Liver (tissue), 9 donors: Measurements from ENCODE around the gene SRP9. TPM values are rescaled to one million over a fixed set of nuclear protein-coding genes. Genes with fewer than 3 reads are reported as not detected.
"Not testable (repeated sequence)": the region's sequence is repeated elsewhere in the genome, so short reads cannot be mapped to it uniquely, and the experiment has no call there.

ENCODE experiments used
- DNase-seq: peaks from one replicate; pipeline ENCODE4 v3.0.0-alpha.2; 2017; ENCODE audit warnings: low spot score
- H3K27ac ChIP-seq, 2 donors: one replicate each; pipeline ENCODE4 v1.7.0; 2013; ENCODE audit warnings: inconsistent platforms in 2 of 2, low read length in 2 of 2, control low read depth in 1 of 2, low read depth in 1 of 2, mild to moderate bottlenecking in 1 of 2
- H3K27me3 ChIP-seq, 4 donors: one replicate each; pipeline versions ENCODE4 v1.6.1 to v1.7.0; 2013; ENCODE audit warnings: low read length in 3 of 4, inconsistent platforms in 1 of 4, mild to moderate bottlenecking in 1 of 4, moderate library complexity in 1 of 4; ENCODE audit not compliant: control insufficient read depth in 4 of 4, insufficient read depth in 4 of 4
- H3K36me3 ChIP-seq, 4 donors: one replicate each; pipeline versions ENCODE4 v1.6.1 to v1.7.0; 2013; ENCODE audit warnings: low read length in 3 of 4, mild to moderate bottlenecking in 3 of 4, low read depth in 1 of 4, moderate library complexity in 1 of 4; ENCODE audit not compliant: control insufficient read depth in 4 of 4, insufficient read depth in 3 of 4
- H3K4me1 ChIP-seq, 4 donors: one replicate each; pipeline versions ENCODE4 v1.6.1 to v1.7.0; 2013; ENCODE audit warnings: low read length in 3 of 4, mild to moderate bottlenecking in 3 of 4, moderate library complexity in 1 of 4; ENCODE audit not compliant: control insufficient read depth in 4 of 4, insufficient read depth in 4 of 4
- H3K4me3 ChIP-seq, 3 donors: one replicate each; pipeline versions ENCODE4 v1.6.1 to v1.7.0; 2013; ENCODE audit warnings: low read length in 3 of 3, control low read depth in 1 of 3, low read depth in 1 of 3, mild to moderate bottlenecking in 1 of 3
- H3K9ac ChIP-seq, 2 donors: one replicate each; pipeline ENCODE4 v1.7.0; 2013; ENCODE audit warnings: low read length in 2 of 2, mild to moderate bottlenecking in 2 of 2, moderate library complexity in 2 of 2, control low read depth in 1 of 2, low read depth in 1 of 2
- H3K9me3 ChIP-seq, 4 donors: one replicate each; pipeline versions ENCODE4 v1.6.1 to v1.7.0; 2013; ENCODE audit warnings: low read length in 3 of 4; ENCODE audit not compliant: control insufficient read depth in 4 of 4
- ATF3 ChIP-seq: IDR thresholded peaks from 2 replicates; pipeline ENCODE4 v1.6.1; 2016; ENCODE audit warnings: antibody characterized with exemption
- EGR1 ChIP-seq, 2 donors: IDR thresholded peaks; 2 replicates each; pipeline ENCODE4 v1.6.1; 2016 to 2018; ENCODE audit warnings: antibody characterized with exemption in 2 of 2, low read depth in 2 of 2
- FOXA1 ChIP-seq: IDR thresholded peaks from 2 replicates; pipeline ENCODE4 v1.6.1; 2016; ENCODE audit warnings: antibody characterized with exemption
- FOXA2 ChIP-seq: IDR thresholded peaks from 2 replicates; pipeline ENCODE4 v1.6.1; 2016; ENCODE audit warnings: antibody characterized with exemption
- GABPA ChIP-seq, 2 donors: IDR thresholded peaks in 1 of 2; conservative IDR thresholded peaks in 1 of 2; 2 replicates each; pipeline ENCODE4 v1.6.1; 2016; ENCODE audit warnings: antibody characterized with exemption in 2 of 2, mild to moderate bottlenecking in 1 of 2, moderate library complexity in 1 of 2
- HNF4A ChIP-seq, 2 donors: conservative IDR thresholded peaks; 2 replicates each; pipeline ENCODE4 v1.6.1; 2016; ENCODE audit warnings: antibody characterized with exemption in 2 of 2, mild to moderate bottlenecking in 2 of 2
- HNF4G ChIP-seq: IDR thresholded peaks from 2 replicates; pipeline ENCODE4 v1.6.1; 2016; ENCODE audit warnings: antibody characterized with exemption
- JUND ChIP-seq, 2 donors: IDR thresholded peaks; 2 replicates each; pipeline ENCODE4 v1.6.1; 2016; ENCODE audit warnings: antibody characterized with exemption in 2 of 2
- NR2F2 ChIP-seq: IDR thresholded peaks from 2 replicates; pipeline ENCODE4 v1.6.1; 2016; ENCODE audit warnings: antibody characterized with exemption
- RAD21 ChIP-seq, 2 donors: IDR thresholded peaks; 2 replicates each; pipeline ENCODE4 v1.6.1; 2016; ENCODE audit warnings: antibody characterized with exemption in 2 of 2, mild to moderate bottlenecking in 2 of 2
- REST ChIP-seq: IDR thresholded peaks from 2 replicates; pipeline ENCODE4 v1.6.1; 2016; ENCODE audit warnings: antibody characterized with exemption, mild to moderate bottlenecking
- RXRA ChIP-seq, 2 donors: IDR thresholded peaks; 2 replicates each; pipeline ENCODE4 v1.6.1; 2017 to 2018; ENCODE audit warnings: antibody characterized with exemption in 2 of 2, mild to moderate bottlenecking in 1 of 2
- SP1 ChIP-seq: IDR thresholded peaks from 2 replicates; pipeline ENCODE4 v1.6.1; 2018; ENCODE audit warnings: antibody characterized with exemption, mild to moderate bottlenecking
- TAF1 ChIP-seq: conservative IDR thresholded peaks from 2 replicates; pipeline ENCODE4 v1.6.1; 2016; ENCODE audit warnings: antibody characterized with exemption, mild to moderate bottlenecking
- YY1 ChIP-seq: IDR thresholded peaks from 2 replicates; pipeline ENCODE4 v1.6.1; 2016; ENCODE audit warnings: antibody characterized with exemption, mild to moderate bottlenecking
- WGBS: extraction: QIAGEN DNeasy Blood & Tissue Kit; methylation state at CpG from one replicate; pipeline ENCODE4 v1.1.7; 2013; 5-methylcytosine and 5-hydroxymethylcytosine counted together
- polyA plus RNA-seq, 2 donors: library from polyadenylated mRNA; stranded (reverse) in 1 of 2; unstranded in 1 of 2; fragments of 200-250 nt in 1 of 2; fragments of >200 nt in 1 of 2; fragmentation: Nextera tagmentation in 1 of 2; extraction: Ambion mirVana in 1 of 2; gene quantifications; one replicate each; pipeline versions ENCODE4 v1.2.1 to v1.2.3, GENCODE V29; 2013 to 2015
- total RNA-seq, 2 donors: library from RNA; depleted of rRNA; stranded (reverse); fragments of >200 nt; gene quantifications; one replicate each; pipeline ENCODE4 v1.2.3, GENCODE V29; 2014
- TF ChIP-seq, protein P1 (sequence below): fragments of 150-350 bp; IDR thresholded peaks from 2 replicates; pipeline ENCODE4 v1.5.1; 2017; ENCODE audit warnings: improper control_type of control experiment, low read depth, low read length; ENCODE audit not compliant: missing input control
- TF ChIP-seq, protein P2 (sequence below): IDR thresholded peaks from 2 replicates; pipeline ENCODE4 v1.6.1; 2016; ENCODE audit warnings: antibody characterized with exemption
- TF ChIP-seq, protein P3 (sequence below): IDR thresholded peaks from 2 replicates; pipeline ENCODE4 v1.6.1; 2016; ENCODE audit warnings: antibody characterized with exemption
- donor health status: healthy.
- donor health status: healthy.
- donor health status: healthy.
- donor health status: healthy.
- donor health status: healthy.

Gene SRP9
- total and polyA plus RNA-seq, 4 donors: 152 to 179 (median 154) TPM

DNA sequence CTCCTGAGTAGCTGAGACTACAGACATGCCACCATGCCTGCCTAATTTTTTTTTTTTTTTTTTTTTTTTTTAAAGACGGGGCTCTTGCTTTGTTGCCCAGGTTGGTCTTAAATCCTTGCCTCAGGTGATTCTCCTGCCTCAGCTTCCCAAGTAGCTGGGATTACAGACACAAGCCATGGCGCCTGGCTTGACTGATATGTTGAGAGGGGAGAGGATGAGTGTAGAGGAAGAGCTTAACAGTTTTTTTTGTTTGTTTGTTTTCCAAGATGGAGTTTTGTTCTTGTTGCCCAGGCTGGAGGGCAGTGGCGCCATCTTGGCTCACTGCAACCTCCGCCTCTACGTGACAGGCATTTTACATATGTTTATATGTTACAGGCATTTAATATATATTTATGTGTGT, 2.5 kb downstream of the SRP9 start (continued):
- TF ChIP-seq, protein P1, sequence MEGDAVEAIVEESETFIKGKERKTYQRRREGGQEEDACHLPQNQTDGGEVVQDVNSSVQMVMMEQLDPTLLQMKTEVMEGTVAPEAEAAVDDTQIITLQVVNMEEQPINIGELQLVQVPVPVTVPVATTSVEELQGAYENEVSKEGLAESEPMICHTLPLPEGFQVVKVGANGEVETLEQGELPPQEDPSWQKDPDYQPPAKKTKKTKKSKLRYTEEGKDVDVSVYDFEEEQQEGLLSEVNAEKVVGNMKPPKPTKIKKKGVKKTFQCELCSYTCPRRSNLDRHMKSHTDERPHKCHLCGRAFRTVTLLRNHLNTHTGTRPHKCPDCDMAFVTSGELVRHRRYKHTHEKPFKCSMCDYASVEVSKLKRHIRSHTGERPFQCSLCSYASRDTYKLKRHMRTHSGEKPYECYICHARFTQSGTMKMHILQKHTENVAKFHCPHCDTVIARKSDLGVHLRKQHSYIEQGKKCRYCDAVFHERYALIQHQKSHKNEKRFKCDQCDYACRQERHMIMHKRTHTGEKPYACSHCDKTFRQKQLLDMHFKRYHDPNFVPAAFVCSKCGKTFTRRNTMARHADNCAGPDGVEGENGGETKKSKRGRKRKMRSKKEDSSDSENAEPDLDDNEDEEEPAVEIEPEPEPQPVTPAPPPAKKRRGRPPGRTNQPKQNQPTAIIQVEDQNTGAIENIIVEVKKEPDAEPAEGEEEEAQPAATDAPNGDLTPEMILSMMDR: no peak
- no peak for TF ChIP-seq HNF4G

GRCh38 chr1:225780630-225781029, 3.0 kb downstream of the SRP9 start:
- no peak for DNase-seq
- no peak overlapping the region for H3K27ac ChIP-seq
- no peaks in the 10 kb centered on the region for H3K27me3 ChIP-seq
- H3K4me1 ChIP-seq: peaks cover 9 to 33% (median 23%) of the 10 kb centered on the region in 4 donors
- H3K9ac ChIP-seq: no peak overlapping the region
- TF ChIP-seq, protein P2, sequence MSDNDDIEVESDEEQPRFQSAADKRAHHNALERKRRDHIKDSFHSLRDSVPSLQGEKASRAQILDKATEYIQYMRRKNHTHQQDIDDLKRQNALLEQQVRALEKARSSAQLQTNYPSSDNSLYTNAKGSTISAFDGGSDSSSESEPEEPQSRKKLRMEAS: no peak
- TF ChIP-seq, protein P3, sequence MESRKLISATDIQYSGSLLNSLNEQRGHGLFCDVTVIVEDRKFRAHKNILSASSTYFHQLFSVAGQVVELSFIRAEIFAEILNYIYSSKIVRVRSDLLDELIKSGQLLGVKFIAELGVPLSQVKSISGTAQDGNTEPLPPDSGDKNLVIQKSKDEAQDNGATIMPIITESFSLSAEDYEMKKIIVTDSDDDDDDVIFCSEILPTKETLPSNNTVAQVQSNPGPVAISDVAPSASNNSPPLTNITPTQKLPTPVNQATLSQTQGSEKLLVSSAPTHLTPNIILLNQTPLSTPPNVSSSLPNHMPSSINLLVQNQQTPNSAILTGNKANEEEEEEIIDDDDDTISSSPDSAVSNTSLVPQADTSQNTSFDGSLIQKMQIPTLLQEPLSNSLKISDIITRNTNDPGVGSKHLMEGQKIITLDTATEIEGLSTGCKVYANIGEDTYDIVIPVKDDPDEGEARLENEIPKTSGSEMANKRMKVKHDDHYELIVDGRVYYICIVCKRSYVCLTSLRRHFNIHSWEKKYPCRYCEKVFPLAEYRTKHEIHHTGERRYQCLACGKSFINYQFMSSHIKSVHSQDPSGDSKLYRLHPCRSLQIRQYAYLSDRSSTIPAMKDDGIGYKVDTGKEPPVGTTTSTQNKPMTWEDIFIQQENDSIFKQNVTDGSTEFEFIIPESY: no peak
- TF ChIP-seq HNF4G (no peak), SP1 (no peak), YY1 (no peak), RXRA (IDR thresholded peaks at IDR 0.05) (no peak), JUND (IDR thresholded peaks at IDR 0.05) (no peak), REST (no peak), NR2F2 (no peak), ATF3 (no peak), HNF4A (conservative IDR thresholded peaks at IDR 0.05) (no peak), RAD21 (IDR thresholded peaks at IDR 0.05) (no peak), FOXA2 (no peak), GABPA (IDR thresholded peaks at IDR 0.05 in 1 of 2, conservative IDR thresholded peaks at IDR 0.05 in 1 of 2) (no peak), FOXA1 (no peak), TAF1 (no peak), EGR1 (IDR thresholded peaks at IDR 0.05; ENCODE audit: low read depth in 2 of 2) (no peak)
- TF ChIP-seq, protein P1: no peak
- peaks cover 0 to 9% (median 3%) of the 10 kb centered on the region in 4 donors for H3K36me3 ChIP-seq
- 100% methylated on average over 1 of the region's 1 CpG for whole genome bisulfite sequencing
- no peak overlapping the region for H3K4me3 ChIP-seq
- H3K9me3 ChIP-seq: no peaks in the 10 kb centered on the region

DNA sequence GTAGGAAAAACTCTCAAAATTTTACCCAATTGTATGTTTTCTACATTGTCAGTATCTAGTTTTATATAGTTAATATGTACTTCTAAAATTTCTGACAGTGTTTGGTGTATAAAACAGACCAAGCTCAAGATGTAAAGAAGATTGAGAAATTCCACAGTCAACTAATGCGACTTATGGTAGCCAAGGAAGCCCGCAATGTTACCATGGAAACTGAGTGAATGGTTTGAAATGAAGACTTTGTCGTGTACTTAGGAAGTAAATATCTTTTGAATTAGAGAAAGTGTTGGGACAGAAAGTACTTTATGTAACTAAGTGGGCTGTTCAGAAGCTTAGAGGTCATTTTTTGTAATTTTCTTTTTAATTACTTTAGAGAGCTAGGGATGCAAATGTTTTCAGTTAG, 11.5 kb downstream of the SRP9 start:
- H3K4me1 ChIP-seq, H3K9ac ChIP-seq, H3K4me3 ChIP-seq, H3K27me3 ChIP-seq, DNase-seq, H3K27ac ChIP-seq, H3K9me3 ChIP-seq: not testable (repeated sequence)
- 81% methylated on average over 2 of the region's 3 CpGs for WGBS
- peaks cover 8 to 37% (median 26%) of the 10 kb centered on the region in 4 donors for H3K36me3 ChIP-seq
